ENCODE data around the gene ZNF761. TPM values are rescaled to one million over a fixed set of nuclear protein-coding genes. Genes with fewer than 3 reads are reported as not detected.
"Not testable (repeated sequence)": the region's sequence is repeated elsewhere in the genome, so short reads cannot be mapped to it uniquely, and the experiment has no call there.

The ZNF761 gene
- total and polyA plus RNA-seq, 10 donors: 5.9 to 14.2 (median 10.4) TPM

DNA sequence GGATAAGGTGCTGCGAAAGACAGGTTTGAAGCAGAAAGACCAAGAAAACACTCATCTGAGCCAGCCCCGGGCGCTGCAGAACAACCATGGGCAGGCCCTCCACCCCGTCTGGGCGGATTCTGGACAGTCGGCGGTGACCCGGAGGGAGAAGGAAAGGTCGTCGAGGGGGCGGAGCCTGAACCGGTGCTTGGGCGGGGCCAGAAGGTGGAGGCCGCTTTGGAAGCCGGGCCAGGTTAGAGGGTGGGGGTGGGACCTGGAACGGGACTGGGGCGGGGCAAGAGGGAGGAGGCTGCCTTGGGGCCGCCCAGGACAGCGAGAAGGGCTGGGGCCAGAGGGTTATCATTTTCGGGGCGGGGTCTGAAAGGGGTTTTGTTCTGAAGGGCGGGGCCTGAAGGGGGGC lies 41.8 kb upstream of the ZNF761 start:
- Histone ChIP-seq H3K27ac (no peak overlapping the region), H3K4me1 (peaks cover 0 to 10% (median 8%) of the 10 kb centered on the region in 6 donors), H3K27me3 (replicated peaks in 1 of 7) (no peaks in the 10 kb centered on the region), H3K4me3 (no peak overlapping the region), H3K36me3 (peaks cover 0 to 23% (median 7%) of the 10 kb centered on the region in 6 donors), H3K9me3 (peaks cover 0 to 78% (median 63%) of the 10 kb centered on the region in 8 donors)
- intact Hi-C loops (cut with DNase I; ENCODE audit: low total_unique reads): no loop called here
- no peak for TF ChIP-seq POLR2A (IDR thresholded peaks at IDR 0.05)
- TF ChIP-seq POLR2AphosphoS5 (IDR thresholded peaks at IDR 0.05): peak in 1 of 3 donors; percentile 22
- 39 to 59% (median 47%) methylated on average over 21 to 22 of the region's 22 CpGs for WGBS, 5 donors
- DNase-seq: no peak

DNA sequence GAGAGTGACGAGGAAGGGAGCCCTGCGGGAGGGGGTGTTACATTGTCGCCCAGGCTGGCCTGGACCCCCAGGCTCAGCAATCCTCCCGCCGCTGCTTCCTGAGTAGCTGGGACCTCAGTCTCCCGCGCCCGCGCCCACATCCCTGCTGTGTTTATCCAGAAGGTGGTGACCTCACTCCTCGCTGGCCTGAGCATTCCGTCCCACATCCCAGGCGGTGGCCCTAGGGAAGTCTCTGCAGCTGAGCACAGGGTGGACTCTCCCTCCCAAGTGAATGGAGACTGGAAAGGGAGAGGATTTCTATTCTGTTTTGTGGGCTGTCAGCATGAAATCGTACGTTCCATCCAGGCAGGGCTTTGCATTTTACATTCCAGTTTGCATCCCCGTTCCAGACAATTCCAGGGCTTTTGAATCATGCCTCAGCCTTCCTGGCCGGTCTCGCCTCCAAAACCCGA lies 37.2 kb upstream of the ZNF761 start:
- peaks cover 0 to 36% (median 17%) of the 10 kb centered on the region in 8 donors for H3K9me3 ChIP-seq
- WGBS, 5 donors: 15 to 33% (median 19%) methylated on average over 15 to 18 of the region's 18 CpGs
- H3K4me1 ChIP-seq: peaks cover 6 to 30% (median 24%) of the 10 kb centered on the region in 6 donors
- TF ChIP-seq POLR2A (IDR thresholded peaks at IDR 0.05) (no peak), POLR2AphosphoS5 (IDR thresholded peaks at IDR 0.05) (no peak)
- TF ChIP-seq, protein P1, sequence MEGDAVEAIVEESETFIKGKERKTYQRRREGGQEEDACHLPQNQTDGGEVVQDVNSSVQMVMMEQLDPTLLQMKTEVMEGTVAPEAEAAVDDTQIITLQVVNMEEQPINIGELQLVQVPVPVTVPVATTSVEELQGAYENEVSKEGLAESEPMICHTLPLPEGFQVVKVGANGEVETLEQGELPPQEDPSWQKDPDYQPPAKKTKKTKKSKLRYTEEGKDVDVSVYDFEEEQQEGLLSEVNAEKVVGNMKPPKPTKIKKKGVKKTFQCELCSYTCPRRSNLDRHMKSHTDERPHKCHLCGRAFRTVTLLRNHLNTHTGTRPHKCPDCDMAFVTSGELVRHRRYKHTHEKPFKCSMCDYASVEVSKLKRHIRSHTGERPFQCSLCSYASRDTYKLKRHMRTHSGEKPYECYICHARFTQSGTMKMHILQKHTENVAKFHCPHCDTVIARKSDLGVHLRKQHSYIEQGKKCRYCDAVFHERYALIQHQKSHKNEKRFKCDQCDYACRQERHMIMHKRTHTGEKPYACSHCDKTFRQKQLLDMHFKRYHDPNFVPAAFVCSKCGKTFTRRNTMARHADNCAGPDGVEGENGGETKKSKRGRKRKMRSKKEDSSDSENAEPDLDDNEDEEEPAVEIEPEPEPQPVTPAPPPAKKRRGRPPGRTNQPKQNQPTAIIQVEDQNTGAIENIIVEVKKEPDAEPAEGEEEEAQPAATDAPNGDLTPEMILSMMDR (IDR thresholded peaks at IDR 0.05 in 8 of 11, conservative IDR thresholded peaks at IDR 0.05 in 3 of 11): no peak
- intact Hi-C loops (cut with DNase I; ENCODE audit: low total_unique reads): no loop called here
- DNase-seq: peak; percentile 83
- H3K27ac ChIP-seq: peak overlapping the region in 7 of 8 donors; percentile 46 to 88 (median 83)
- H3K36me3 ChIP-seq: peaks cover 0 to 21% (median 16%) of the 10 kb centered on the region in 6 donors
- H3K4me3 ChIP-seq: peak overlapping the region; percentile 63 to 89 (median 80)
- no peaks in the 10 kb centered on the region for H3K27me3 ChIP-seq (replicated peaks in 1 of 7)

DNA sequence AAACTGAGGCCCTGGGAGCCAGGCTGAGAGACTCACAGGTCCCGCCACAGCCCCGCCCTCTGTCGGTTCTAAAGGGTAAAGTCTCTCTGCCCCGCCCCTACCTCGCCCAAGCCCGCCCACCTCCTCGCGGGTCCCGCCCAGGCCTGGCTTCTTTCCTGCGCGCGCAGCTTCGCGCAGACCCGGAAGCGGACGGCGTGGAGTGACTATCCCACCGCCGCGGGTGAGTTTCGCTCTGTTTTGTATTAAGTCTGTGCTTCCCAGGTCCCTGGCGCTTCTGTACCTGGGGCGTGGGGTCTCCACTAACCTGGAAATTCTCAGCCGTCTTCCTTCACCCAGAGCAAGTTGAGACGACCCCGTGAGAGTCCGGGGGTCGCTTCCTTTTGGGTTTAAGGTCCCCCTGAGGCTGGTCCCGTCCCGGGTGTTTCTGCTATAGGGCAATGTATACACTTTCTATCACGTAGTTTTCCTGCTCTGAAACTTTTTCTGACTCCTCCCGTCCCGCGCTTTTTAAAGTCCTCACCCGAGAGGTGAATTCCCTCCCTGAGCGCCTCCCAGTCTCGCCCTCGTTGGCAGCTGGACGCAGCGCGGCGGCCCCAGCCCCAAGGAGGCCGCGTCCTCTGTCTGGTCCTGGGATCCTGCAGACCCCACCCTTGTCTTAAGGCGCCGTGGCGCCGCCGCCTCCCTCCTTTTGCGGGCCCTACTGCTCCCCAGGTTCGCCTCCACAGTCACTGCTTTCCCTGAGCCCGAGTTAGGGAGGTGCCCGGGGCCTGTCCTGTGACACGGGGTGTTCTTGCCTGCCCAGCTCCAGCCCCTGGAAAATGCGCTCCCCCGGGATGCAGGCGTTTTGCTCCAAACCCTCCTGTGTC lies 36.6 kb upstream of the ZNF761 start, which contains the start of gene ZNF765:
ZNF765 (plus strand) TSS at position 176 of the 866 bp plus-strand sequence. CDS start 2,867 bp downstream, outside the sequence.
- DNase-seq: peak; percentile 98
- Histone ChIP-seq H3K27ac (peak within 1 kb of the TSS; percentile 46 to 88 (median 82)), H3K9me3 (peaks cover 0 to 36% (median 11%) of the 10 kb centered on the region in 8 donors), H3K27me3 (replicated peaks in 1 of 7) (no peaks in the 10 kb centered on the region), H3K4me3 (peak within 1 kb of the TSS; percentile 63 to 89 (median 80)), H3K36me3 (peaks cover 0 to 27% (median 22%) of the 10 kb centered on the region in 6 donors), H3K4me1 (peaks cover 6 to 30% (median 24%) of the 10 kb centered on the region in 6 donors)
- intact Hi-C loops (cut with DNase I; ENCODE audit: low total_unique reads): no loop called here
- TF ChIP-seq POLR2A (IDR thresholded peaks at IDR 0.05) (peak in 1 of 3 donors; percentile 44), POLR2AphosphoS5 (IDR thresholded peaks at IDR 0.05) (peak; percentile 96 to 97 (median 97))
- TF ChIP-seq, protein P1 (IDR thresholded peaks at IDR 0.05 in 8 of 11, conservative IDR thresholded peaks at IDR 0.05 in 3 of 11): peak; percentile 22 to 91 (median 73)
- WGBS, 5 donors: 0 to 1% (median 1%) methylated on average over 55 to 58 of the region's 58 CpGs

DNA sequence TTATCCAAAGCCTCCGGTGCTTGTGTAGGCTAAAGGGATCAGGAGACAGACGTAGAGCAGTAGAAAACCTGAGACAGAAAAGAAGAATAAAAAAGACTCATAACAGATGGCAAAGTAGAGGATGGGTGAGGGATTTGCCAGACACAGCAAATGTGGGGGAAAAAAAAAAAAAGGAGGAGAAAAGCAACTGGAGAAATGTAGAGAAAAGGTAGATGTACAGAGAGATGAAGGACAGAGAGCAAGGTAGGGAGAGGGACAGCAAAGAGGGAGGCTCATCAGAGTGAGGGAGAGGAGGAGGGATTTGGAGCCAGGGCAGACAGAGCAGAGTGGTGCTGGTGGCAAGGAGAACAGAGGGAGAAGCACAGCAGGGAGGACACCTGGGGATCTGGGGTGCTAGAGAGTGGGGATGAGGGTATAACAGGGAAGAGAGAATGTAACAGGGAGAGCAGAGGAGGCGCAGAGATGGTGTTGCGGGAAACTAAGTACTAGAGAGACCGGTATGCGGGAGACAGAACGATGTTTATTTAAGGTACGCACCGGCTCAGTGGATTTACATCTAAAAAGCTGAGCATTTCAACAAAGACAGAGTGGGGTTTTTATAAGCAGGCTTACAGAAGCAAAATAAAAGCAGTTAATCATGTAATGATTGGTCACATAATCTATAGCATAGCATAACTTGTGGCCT lies 35.8 kb upstream of the ZNF761 start:
- Histone ChIP-seq H3K27ac (peak overlapping the region in 7 of 8 donors; percentile 51 to 88 (median 83)), H3K4me1 (peaks cover 6 to 30% (median 24%) of the 10 kb centered on the region in 6 donors), H3K36me3 (peaks cover under 1 to 35% (median 28%) of the 10 kb centered on the region in 6 donors), H3K4me3 (peak overlapping the region; percentile 63 to 89 (median 80)), H3K9me3 (peaks cover 0 to 35% (median 6%) of the 10 kb centered on the region in 8 donors)
- intact Hi-C loops (cut with DNase I; ENCODE audit: low total_unique reads); H3K27me3 ChIP-seq (replicated peaks in 1 of 7); DNase-seq: not testable (repeated sequence)
- 22 to 32% (median 27%) methylated on average over 9 of the region's 9 CpGs for WGBS, 5 donors

All from spleen (tissue), 11 donors.